Colon (tissue), 2 donors: ENCODE results near the gene RBM24.

Experiments used
- FAIRE-seq: peaks from 2 replicates; lab custom pipeline; 2012; peaks lifted over from hg19 to GRCh38; lab: Jason Lieb, UNC
- donor health status: control.
- donor health status: control.

The RBM24 gene

GRCh38 chr6:17343215-17343614 lies 62.1 kb downstream of the RBM24 start:
- FAIRE-seq: no peak
